GM21717 (cell line): Measurements from ENCODE around the gene AP3S2.

Experiments
- ATAC-seq: cut with Tn5 transposase; IDR thresholded peaks from one replicate; pipeline ENCODE4 v1.9.1; 2021; ENCODE audit warnings: mild to moderate bottlenecking, moderate library complexity; ENCODE audit not compliant: unreplicated experiment

The AP3S2 gene

GRCh38 chr15:89820666-89821611, 72.9 kb downstream of the AP3S2 start:
- ATAC-seq: no peak

DNA sequence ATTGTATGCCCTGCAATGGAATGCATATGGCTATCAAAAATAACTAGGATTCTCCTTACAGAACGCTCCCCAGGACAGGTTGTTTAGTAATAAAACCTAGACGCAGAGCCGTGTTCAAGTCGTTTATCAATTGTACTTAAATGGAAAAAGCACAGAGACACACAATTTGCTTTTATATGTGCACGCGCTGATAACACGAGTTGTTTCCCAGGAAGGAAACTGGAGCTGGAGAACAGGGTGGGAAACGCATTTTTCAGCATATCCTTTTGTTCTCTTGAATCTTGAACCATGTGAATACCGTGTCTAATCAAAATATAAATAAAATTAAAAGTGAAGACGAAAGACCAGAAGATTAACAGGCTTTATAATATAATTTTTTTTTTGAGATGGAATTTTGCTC, 75.5 kb downstream of the AP3S2 start:
- ATAC-seq: no peak

- no peak for ATAC-seq
These were observed 76.0 kb downstream of the AP3S2 start for GRCh38 chr15:89817701-89818280.

DNA sequence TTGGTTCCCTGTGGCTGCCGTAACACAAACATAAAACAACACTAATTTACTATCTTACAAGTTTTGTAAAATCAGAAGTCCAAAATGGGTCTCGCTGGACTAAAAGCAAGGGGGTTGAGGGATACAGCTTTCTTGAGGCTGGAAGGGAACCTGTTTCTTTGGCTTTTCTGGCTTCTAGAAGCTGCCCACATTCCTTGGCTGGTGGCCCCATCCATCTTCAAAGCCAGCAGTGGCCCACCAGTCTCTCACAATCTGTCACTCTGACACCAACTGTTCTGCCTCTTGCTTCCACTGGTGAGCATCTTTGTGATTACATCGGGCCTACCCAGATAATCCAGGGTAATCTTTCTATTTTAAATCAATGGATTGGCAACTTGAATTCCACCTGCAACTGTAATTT, 78.0 kb downstream of the AP3S2 start:
- no peak for ATAC-seq

DNA sequence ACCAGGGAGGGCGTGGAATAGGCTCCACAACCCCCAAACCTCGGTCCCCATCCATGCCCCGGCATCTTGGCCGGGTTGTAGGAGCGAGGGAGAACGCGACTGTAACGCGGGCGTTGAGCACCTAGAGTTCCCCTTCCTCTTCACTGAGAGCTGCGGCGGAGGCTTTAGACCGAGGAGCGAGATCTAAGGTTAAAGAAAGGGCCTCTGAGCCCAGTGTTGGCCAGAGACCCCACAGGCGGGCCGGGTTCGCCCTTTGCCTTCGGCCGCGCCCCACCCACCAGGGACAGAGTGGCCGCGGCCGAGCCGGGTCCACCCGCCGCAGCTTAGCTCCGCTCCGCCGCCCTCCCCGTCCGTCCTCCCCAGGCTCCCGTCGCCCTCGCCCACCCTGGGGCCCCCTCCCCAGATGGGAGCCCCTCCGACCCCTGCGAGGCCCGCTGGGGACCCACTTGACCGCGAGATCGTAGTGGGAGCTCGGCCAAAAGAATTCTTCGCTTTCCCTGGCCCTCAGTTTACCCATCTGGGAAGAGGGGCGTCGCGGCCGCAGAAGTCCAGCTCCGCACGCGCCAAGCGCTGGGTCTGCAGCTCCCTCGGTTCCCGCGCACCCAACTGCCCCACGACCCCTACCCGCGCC, 79.6 kb downstream of the AP3S2 start:
- no peak for ATAC-seq

DNA sequence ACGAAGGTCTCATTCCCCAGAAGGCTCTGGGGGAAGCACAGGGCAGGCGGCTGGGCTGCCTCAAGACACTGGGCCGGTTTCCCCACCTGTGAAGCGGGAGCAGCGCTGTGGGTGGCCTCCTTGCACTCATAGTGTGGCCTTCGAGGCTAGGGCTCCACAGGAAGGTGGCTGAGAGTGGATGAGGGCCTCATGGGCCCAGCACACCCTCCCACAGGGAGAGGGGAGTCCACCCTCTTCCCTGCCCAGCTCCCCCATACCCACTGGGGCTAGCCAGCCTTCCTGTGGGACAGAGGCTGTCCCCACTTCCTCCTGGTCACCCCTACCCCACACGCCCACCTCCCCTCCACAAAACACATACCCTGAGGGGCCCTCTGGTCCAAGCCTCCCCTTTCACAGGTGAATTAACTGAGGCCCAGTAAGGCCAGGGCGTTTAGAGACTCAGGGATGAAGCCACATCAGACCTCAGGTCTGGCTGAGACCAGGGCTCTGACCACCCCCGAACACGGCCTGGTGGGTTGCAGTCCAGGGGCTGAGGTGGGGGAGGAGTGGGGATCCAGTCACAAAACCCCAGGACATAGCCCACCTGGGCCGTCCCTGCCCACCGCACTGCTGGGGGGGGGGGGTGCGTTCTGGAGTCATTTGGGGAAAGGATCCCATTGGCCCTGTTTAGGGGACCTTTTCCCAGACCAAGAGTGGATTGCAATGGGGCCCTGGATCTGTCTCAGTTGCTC, 80.2 kb downstream of the AP3S2 start:
- no peak for ATAC-seq

- no peak for ATAC-seq
These were observed 80.9 kb downstream of the AP3S2 start for GRCh38 chr15:89812847-89813320.

DNA sequence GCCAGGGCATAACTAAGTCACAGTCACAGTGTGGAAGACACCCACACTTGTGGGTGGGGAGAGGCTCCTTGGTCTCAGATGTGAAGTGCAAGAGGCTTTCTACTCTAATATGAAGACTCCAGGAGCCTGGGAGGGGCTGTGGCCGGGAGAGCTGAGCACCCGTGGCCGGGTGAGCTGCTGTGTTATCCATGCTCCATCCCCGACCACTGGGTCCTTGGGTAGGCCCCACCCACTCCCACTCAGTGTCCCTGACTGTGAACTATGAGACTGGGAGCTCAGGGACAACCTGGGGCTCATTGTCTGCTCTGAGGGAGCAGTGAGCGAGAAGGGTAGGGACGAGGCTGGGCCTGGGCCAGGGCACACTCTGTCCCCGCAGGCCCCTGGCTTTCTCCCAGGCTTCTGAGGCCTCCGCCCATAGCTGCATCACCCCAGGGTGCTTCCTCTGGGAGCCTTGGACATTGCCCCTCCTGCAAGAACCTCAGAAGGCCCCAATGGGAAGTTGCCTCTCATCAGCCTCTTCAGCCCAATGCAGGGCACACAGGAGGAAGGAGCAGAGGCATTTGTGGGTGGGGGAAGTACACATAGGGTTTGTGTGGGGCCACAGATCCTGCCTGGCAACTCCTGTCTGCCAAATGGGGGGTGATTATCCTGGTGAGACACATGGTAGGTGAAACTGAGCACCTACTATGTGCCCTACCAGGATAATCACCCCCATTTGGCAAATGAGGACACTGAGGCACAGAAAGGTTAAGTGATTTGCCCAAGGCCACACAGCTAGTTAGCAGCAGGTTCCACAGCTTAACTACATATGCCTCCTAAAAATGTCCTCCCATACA, 81.6 kb downstream of the AP3S2 start:
- ATAC-seq: no peak

DNA sequence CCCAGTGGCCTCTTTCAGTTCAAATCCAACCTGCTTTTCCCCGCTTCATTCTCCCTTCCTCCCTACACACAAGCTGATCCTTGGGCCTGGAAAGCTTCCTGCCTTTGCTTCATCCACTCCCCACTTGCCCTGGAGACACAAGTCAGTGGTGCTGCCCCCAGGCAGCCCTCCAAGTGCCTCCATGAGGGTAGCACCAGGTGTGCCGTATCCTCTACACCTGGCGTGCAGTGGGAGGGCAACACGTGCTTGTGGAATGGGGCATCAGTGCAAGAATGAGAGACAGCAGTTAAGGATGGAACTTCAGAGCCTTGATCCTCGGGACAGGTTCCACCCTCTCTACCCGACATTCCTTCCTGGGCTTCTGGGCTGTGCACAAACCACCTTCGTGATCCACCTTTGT, 83.0 kb downstream of the AP3S2 start:
- no peak for ATAC-seq

- no peak for ATAC-seq
These were observed 84.0 kb downstream of the AP3S2 start for GRCh38 chr15:89809787-89810148.

- ATAC-seq: no peak
These were observed 84.6 kb downstream of the AP3S2 start for GRCh38 chr15:89809093-89809786.

DNA sequence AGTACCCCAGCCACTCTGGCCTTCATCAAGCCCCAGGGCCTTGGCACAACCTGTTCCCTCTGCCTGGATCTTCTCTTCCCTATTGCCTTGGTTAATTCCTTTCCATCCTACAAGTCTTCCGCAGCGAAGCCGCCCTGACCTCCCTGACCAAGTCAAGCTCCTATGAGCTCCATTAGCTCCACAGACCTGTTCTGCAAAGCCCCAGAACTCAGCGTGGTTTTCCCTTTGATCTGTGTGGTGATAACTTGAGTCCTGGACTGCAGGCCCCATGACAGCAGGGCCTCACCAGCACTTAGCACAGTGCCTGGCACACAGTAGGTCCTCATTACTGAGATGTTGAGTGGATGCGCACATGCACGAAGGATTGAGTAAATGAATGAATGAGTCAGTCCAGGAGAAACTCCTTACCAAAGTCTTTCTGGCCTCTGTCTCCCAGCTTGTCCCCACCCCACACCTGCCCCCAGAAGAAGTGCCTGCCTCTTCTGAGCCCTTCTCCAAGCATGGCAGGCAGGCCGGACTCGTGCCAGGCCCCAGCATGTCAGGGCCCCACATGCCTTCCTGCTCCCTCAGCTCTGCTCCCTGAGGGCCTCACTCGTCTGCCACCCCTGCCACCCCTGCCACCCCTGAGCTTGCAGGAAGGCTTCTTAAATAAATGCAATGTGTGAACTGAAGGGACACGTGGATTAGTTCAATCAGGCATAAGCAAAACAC, 85.5 kb downstream of the AP3S2 start:
- ATAC-seq: no peak

DNA sequence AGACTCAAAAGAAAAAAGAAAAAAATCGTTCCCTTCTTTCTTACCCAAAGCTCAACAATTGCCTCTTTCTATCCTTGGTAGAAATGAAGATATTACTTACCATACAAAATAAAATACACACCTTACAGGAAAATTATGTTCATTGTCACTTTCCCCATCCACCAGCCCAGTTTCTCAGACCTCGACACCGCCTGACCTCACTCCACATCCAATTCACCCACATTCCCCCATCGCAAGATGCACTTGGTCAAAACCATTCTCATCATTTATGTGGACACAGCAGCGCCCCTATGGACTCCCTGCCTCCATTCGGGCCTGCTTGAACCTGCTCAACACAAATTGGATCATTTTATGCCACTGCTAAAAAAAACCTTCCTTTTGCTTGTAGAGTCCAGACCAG, 86.1 kb downstream of the AP3S2 start:
- no peak for ATAC-seq

GRCh38 chr15:89806559-89807550, 86.9 kb downstream of the AP3S2 start:
- no peak for ATAC-seq

DNA sequence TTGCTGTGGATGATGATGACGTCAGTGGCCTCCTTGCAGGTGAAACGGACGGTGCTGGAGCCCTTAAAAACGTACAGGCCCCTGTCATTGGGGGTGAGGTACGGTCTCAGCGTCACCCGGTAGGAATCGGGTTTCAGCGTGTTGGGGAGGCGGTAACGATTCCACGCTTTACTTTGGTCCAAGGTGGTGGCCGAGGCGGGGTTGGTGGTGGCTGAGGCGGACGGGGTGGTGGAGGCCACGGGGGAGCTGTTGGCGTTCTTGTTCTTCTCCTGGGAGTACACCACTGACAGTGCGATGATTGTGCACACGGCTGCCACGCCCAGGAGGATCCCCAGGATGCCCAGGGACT, 87.6 kb downstream of the AP3S2 start:
- no peak for ATAC-seq

GRCh38 chr15:89805241-89806209, 88.3 kb downstream of the AP3S2 start:
- ATAC-seq: no peak
